GM12864 (cell line): ENCODE results near the gene CELA2B.
"Not testable (repeated sequence)": the region's sequence is repeated elsewhere in the genome, so short reads cannot be mapped to it uniquely, and the experiment has no call there.

Experiments
- DNase-seq: peaks from one replicate; pipeline ENCODE4 v3.0.0-alpha.2; 2011; ENCODE audit warnings: low read depth
- H3K4me3 ChIP-seq: 2 replicates; pipeline ENCODE4 v1.5.1; 2011; ENCODE audit warnings: mild to moderate bottlenecking, low read depth, low read length, control low read depth
- TF ChIP-seq, protein P1 (sequence below): IDR thresholded peaks from 2 replicates; pipeline ENCODE4 v1.5.1; 2011; ENCODE audit warnings: low read depth, mild to moderate bottlenecking, moderate library complexity, low read length, control low read depth, inconsistent platforms; ENCODE audit errors: missing control alignments

CELA2B gene

DNA sequence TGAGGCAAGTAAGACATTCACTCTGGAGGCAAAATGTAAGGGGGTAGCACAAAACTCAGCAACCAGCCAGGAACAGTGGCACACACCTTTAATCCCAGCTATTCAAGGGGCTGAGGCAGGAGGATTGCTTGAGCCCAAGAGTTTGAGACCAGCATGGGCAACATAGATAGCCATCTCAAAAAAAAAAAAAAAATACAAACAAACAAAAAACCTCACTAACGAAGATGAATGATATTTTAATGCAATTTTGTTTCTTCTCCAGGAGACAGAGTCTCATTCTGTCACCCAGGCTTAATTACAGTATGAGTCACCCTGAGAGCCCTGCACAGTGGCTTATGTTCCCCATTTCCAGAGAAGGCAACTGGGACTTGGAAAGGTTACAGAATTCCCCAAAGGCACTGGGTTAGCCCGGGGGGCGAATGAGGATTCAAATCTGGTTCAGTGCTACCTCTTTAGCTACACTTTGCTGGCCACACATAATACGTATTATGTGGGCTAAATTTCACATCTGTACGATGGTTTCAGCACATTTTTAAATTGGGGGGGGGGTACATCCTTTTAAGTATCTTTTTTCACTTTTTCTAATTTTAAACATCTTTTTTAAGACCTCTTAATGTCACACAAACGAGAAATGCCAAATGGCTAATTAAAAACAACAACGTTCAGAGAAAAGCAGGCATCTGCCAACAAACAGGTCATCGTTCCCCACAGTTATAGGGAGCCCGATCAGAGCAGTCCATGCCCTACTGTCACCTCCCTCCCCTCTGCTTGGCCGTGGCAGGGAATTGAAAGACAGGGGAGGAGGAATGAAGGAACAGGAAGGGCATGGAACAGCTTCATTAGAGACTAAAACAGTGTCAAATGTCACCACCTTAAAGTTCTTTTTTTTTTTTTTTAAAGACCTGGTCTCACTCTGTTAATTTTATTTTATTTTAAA, 15.9 kb upstream of the CELA2B start:
- no peak overlapping the region for H3K4me3 ChIP-seq
- TF ChIP-seq, protein P1, sequence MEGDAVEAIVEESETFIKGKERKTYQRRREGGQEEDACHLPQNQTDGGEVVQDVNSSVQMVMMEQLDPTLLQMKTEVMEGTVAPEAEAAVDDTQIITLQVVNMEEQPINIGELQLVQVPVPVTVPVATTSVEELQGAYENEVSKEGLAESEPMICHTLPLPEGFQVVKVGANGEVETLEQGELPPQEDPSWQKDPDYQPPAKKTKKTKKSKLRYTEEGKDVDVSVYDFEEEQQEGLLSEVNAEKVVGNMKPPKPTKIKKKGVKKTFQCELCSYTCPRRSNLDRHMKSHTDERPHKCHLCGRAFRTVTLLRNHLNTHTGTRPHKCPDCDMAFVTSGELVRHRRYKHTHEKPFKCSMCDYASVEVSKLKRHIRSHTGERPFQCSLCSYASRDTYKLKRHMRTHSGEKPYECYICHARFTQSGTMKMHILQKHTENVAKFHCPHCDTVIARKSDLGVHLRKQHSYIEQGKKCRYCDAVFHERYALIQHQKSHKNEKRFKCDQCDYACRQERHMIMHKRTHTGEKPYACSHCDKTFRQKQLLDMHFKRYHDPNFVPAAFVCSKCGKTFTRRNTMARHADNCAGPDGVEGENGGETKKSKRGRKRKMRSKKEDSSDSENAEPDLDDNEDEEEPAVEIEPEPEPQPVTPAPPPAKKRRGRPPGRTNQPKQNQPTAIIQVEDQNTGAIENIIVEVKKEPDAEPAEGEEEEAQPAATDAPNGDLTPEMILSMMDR = no peak
- DNase-seq = no peak

DNA sequence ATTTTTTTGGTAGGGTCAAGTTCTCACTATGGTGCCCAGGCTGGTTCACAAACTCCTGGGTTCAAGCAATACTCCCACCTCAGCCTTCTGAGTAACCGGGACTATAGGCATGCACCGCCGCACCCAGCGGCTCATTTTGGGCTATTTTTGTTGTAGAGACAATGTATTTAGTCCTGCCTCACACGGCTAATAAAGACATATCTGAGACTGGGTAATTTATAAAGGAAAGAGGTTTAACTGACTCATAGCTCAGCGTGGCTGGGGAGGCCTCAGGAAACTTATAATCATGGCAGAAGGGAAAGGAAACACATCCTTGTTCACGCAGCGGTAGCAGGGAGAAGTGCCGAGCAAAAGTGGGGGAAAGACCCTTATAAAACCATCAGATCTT, 15.2 kb upstream of the CELA2B start:
- no peak for DNase-seq
- H3K4me3 ChIP-seq = no peak overlapping the region
- TF ChIP-seq, protein P1 = no peak

DNA sequence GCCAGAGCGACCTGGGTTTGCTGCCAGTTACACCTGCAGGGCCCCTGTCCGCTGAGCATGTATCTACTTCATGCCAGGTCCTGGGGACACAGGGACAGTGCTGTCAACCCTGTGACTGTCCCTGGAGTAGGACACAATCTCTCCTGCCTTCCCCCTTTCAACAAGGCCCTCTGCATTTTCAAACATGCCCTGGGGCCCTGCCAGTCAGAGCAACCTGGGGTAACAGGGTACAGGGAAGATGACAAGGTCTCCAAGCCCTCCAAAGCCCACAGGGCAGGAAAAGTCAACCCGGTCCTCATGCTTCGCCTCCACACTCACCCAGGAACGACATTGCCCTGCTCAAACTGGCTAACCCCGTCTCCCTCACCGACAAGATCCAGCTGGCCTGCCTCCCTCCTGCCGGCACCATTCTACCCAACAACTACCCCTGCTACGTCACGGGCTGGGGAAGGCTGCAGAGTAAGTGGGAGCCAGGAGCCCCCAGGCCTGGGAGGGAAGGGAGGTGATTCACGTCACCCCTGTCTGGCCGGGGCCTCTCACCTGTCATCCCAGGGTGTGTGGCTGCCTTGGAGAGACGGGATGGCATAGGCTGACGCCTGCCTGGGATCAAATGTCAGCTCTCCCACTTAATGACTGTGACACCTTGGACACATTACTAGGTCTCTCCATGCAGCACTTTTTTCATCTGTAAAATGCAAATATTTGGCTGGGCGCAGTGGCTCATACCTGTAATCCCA, 12.7 kb upstream of the CELA2B start:
- not testable (repeated sequence) for H3K4me3 ChIP-seq, DNase-seq

DNA sequence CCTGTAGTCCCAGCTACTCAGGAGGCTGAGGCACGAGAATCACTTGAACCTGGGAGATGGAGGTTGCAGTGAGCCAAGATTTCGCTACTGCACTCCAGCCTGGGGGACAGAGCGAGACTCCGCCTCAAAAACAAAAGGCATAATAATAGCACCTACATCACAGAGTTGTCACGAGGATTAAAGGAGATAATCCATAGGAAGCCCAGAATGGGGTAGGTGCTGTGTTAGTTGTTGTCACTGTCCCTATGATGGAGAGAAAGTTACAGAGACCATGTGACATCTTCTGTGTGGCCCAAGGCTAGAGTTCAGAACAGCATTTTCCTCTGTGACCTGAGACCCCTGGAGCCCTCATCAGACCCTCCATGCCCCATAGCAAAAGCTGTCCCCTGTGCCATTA, 12.0 kb upstream of the CELA2B start:
- H3K4me3 ChIP-seq, DNase-seq: not testable (repeated sequence)

DNA sequence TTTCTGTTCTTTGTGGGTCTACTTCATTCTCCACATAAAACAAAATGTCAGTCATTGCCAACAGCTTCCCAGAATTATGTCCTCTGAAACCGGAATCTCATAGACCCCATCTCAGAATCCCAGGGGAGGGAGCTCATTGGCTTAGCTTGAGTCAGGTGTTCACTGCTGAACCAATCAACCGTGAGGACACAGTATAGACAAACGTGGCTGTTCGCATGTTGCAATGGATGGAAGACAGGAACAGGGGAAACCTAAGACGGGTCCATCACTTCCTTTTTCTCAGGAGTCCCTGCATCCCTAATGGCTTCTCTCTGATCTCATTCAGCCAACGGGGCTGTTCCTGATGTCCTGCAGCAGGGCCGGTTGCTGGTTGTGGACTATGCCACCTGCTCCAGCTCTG, 10.2 kb upstream of the CELA2B start:
- no peak overlapping the region for H3K4me3 ChIP-seq
- TF ChIP-seq, protein P1 = no peak
- no peak for DNase-seq

DNA sequence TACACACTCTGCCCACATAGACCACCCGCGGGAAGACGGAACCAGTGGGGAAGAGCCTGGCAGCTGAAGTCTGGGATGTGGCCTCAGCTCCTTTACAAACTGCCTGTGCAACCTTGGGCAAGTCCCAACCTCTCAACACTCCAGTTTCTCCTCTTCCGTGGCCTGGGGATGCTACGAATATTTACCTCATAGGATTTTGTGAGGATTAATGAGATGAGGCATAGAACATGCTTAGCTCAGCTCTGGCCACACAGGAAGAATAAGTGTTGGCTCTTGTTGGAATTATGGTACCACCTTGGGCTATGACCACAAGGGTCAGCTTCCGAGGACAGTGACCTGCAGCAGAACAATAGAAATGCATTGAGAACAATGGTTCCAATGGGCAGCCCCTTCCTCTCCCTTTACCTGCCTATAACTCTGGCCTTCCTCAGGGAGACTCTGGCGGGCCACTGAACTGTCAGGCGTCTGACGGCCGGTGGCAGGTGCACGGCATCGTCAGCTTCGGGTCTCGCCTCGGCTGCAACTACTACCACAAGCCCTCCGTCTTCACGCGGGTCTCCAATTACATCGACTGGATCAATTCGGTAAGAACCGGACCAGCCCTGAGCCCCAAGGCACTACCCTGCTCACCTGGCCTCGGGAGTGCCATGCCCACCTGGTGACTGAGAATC, 8.8 kb upstream of the CELA2B start:
- DNase-seq, H3K4me3 ChIP-seq: not testable (repeated sequence)

DNA sequence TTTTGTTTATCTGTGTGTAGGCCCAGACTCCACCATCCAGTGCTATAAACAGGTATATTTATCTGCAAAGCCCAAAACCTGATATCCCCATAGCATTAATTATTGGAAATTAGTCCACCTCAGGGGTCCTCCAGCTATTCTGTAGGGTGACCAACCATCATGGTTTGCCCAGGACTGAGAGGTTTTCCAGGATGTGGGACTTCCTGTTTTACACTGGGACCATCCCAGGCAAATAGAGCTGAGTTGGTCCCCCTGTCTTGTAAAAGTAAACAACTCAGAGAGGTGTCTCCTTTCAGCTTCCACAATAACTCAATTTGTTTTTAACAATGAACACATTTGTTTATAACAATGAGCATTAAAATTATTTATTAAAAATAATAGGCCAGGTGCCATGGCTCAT, 7.8 kb upstream of the CELA2B start:
- no peak overlapping the region for H3K4me3 ChIP-seq
- TF ChIP-seq, protein P1 = no peak
- DNase-seq = no peak

DNA sequence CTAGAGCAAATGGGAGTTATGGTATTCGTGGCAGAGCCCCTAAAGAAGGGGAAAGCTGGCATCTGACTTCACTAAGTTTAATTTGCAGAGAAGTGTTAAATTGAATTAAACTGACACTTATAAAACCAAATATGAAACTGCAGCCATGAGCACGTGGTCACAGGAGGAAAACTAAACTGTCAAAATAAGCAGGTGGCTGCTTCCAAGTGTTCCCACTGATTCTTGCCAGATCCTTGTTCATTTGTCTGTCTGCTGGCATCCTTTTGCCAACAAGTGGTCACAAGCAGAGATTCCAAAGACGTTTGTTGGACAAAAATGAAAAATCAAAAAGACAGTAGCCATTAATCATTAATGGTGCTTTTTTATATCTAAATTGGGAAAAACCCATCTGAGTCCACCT, 6.5 kb upstream of the CELA2B start:
- TF ChIP-seq, protein P1 = no peak
- no peak for DNase-seq
- H3K4me3 ChIP-seq = no peak overlapping the region

DNA sequence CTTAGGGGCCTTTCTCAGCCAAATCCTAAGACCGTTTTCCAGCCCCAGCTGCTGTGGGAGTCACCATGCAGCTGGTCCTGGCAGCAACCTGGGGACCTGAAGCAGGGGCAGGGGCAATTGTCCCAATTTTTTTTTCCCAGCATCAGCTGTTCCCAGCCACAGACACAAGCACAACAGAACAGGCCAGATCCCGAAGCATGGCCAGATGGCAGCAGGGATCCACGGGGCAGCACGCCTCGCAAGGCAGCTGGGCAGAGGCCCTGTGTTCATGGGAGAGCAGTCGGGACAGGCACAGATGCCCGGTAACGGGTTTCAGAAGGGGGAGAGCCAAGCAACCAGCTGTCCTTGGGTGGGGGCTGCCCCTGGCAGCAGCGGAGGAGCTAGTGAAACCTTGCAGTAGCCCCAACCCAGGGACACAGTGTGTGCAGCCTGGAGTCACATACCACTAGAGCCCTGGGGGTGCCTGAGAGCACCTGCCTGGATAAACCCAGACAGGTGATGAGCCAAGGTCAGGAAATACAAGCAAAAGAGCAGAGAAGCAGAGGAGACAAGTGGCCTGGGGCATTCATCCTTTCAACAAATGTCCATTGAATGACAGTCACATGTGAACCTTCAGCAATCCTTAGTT, 6.0 kb upstream of the CELA2B start:
- H3K4me3 ChIP-seq, DNase-seq: not testable (repeated sequence)

DNA sequence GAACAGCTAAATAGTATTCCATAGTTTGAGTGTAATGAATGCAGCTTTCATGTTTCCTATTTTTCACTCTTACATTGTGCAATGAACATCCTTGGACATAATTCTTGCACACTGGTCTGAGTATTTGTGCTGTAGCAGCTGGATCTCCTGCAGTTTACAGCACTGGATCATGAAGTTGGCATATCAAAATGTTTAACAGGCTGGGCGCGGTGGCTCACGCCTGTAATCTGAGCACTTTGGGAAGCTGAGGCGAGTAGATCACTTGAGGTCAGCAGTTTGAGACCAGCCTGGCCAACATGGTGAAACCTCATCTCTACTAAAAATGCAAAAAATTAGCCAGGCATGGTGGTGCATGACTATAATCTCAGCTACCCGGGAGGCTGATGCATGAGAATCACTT, 4.8 kb upstream of the CELA2B start:
- DNase-seq, H3K4me3 ChIP-seq: not testable (repeated sequence)

DNA sequence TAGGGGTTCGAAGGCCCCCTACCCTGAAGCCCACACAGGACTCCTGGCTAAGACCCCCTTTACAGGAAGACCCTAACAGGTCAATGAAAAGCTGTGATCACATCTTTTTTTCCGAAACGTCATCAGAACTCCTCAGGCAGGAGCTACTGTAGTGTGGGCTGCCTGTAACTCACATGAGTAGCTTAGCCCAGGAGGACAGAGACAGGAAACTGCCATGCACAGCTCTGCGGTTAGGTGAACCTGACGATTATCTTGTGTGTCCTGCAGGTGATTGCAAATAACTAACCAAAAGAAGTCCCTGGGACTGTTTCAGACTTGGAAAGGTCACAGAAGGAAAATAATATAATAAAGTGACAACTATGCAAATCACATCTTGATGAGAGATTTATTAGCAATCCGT, 4.2 kb upstream of the CELA2B start:
- DNase-seq, H3K4me3 ChIP-seq: not testable (repeated sequence)
